ENCODE results near the gene B3GLCT. TPM values are rescaled to one million over a fixed set of nuclear protein-coding genes. Genes with fewer than 3 reads are reported as not detected.

The B3GLCT gene
- polyA plus RNA-seq, 1 of the 3 experiments (the other 2 are of a cell fraction), result 2.4 TPM

DNA sequence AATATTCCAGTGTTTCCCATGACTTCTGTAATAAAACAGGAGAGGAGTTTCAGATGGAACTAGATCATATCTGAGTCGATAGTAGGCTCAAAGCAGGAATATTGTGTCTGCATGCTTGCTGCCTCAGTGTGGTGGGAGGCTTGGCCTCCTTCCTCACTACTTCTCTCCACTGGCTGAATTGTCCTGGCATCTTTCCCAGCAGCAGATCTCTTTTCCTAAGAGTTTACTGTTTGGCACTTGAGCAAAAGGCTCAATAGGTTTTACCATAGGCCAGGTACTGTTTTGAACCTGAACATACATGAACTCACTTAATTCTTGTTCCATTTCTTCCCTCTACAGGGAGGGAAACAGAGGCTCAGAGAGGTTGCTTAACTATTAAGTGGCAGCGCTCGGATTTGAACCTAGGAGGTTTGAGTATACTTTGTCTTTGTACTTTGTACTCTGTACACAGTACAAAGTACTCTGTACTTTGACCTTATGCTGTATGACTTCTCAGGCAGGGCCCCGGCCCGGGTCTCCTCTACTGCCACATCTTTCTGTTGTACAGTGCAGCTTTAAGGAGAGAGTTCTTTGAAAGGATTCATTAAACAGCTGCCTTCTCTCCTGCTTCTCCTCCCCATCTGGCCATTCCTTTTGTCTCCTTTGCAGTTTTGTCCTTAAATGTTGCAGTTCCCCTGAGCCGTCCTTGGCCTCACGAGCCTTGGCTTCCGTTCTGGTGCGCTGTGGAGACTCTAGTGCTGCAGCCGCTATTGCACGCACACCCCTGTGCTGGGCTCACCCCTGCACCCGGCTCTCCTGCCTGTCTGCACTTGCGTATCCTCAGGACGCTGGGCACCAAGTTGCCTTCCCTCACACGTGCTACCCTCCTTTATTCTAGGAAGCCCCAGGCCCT lies 8.1 kb downstream of the B3GLCT start:
- H3K27ac ChIP-seq (ENCODE audit: low read depth in 2 of 2, low read length in 1 of 2), result peak overlapping the region in 1 of 2 experiments; percentile 4; a peak in 1 of 4 replicates
- no peaks in the 10 kb centered on the region for H4K20me1 ChIP-seq (ENCODE audit: insufficient read depth)
- no peaks in the 10 kb centered on the region for H3K9me2 ChIP-seq
- WGBS (ENCODE audit: low lambda C conversion rate), result 88% methylated on average over 15 of the region's 15 CpGs
- H3K4me3 ChIP-seq (ENCODE audit: low read depth in 2 of 2, low read length in 1 of 2), result no peak overlapping the region
- peaks cover 13% of the 10 kb centered on the region; the same call in 1 of the 2 replicates for H3K79me2 ChIP-seq (ENCODE audit: insufficient read depth)
- POLR2A ChIA-PET, result no interaction called here
- no peaks in the 10 kb centered on the region for H3K36me3 ChIP-seq (replicated peaks in 1 of 2; ENCODE audit: control insufficient read depth in 1 of 2, insufficient read depth in 2 of 2, low read length in 1 of 2)
- CTCF ChIA-PET, result interaction anchor here (2.3 to 2.6 kb wide), 2 partner anchors 8 to 217 kb away, joined by 8 to 22 read pairs; partner anchors contain the start of gene B3GLCT
- no peak for DNase-seq
- H3K4me2 ChIP-seq, result no peak overlapping the region
- peaks cover 24 to 32% of the 10 kb centered on the region in 2 experiments; a peak in 3 of 4 replicates for H3K4me1 ChIP-seq (ENCODE audit: control insufficient read depth in 1 of 2, insufficient read depth in 2 of 2, low read depth in 1 of 2, low read length in 1 of 2)
- H3K9ac ChIP-seq, result no peak overlapping the region
- no peaks in the 10 kb centered on the region for H3K27me3 ChIP-seq (ENCODE audit: insufficient read depth)
- peaks cover 3% of the 10 kb centered on the region for H3F3A ChIP-seq (replicated peaks; ENCODE audit: insufficient read depth)
- no peak for TF ChIP-seq RXRA (IDR thresholded peaks at IDR 0.05; ENCODE audit: borderline replicate concordance, low read depth)
- peak; percentile 35; the same call in 1 of the 2 replicates for TF ChIP-seq NFIC (IDR thresholded peaks at IDR 0.05; ENCODE audit: borderline replicate concordance)
- no peaks in the 10 kb centered on the region for H3K9me3 ChIP-seq
- H2AFZ ChIP-seq (ENCODE audit: low read depth), result no peak overlapping the region

DNA sequence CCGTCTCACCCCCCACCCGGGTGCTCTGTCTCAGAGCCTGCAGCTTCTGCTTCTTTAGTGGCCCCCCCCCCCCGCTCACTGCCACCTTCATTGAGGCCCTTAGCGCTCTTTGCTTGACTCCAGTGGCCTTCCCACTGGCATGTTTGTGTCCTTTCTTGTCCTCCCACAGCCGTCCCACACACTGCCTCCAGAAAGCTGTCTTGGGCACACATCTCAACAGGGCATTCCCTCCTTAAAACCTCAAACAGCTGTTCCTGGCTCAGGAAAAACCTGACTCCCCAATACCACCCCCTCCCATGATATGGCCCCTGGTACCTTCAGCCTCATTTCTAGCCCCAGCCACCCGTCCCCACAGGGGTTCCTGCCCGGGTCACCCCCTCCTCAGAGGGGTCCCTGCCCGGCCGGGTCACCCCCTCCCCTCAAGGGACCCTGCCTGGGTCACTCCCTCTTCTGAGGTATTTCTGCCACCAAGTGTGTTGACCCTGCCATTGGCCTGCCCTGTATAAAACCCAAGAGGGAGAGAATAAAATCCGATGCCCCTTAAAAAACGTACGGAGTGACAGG lies 8.9 kb downstream of the B3GLCT start:
- peaks cover 3% of the 10 kb centered on the region for H3F3A ChIP-seq (replicated peaks; ENCODE audit: insufficient read depth)
- H3K36me3 ChIP-seq (replicated peaks in 1 of 2; ENCODE audit: control insufficient read depth in 1 of 2, insufficient read depth in 2 of 2, low read length in 1 of 2), result no peaks in the 10 kb centered on the region
- H3K4me3 ChIP-seq (ENCODE audit: low read depth in 2 of 2, low read length in 1 of 2), result no peak overlapping the region
- ChIA-PET CTCF (interaction anchor here (0.8 to 2.6 kb wide), 4 partner anchors 8 to 216 kb away, joined by 3 to 22 read pairs (median 10); partner anchors contain the start of gene B3GLCT), POLR2A (interaction anchor here (1.1 to 1.3 kb wide), 2 partner anchors 7 to 9 kb away, joined by 3 to 5 read pairs; partner anchors contain the start of gene B3GLCT)
- H3K4me2 ChIP-seq, result 0 out of 2 replicates have a peak overlapping the region, but pooled peaks have one; percentile 63
- H3K9ac ChIP-seq, result no peak overlapping the region
- no peaks in the 10 kb centered on the region for H3K27me3 ChIP-seq (ENCODE audit: insufficient read depth)
- WGBS (ENCODE audit: low lambda C conversion rate), result 75% methylated on average over 12 of the region's 12 CpGs
- no peak for DNase-seq
- H3K9me3 ChIP-seq, result no peaks in the 10 kb centered on the region
- H4K20me1 ChIP-seq (ENCODE audit: insufficient read depth), result no peaks in the 10 kb centered on the region
- peaks cover 24 to 32% of the 10 kb centered on the region in 2 experiments; a peak in 3 of 4 replicates for H3K4me1 ChIP-seq (ENCODE audit: control insufficient read depth in 1 of 2, insufficient read depth in 2 of 2, low read depth in 1 of 2, low read length in 1 of 2)
- H3K9me2 ChIP-seq, result no peaks in the 10 kb centered on the region
- no peak overlapping the region for H2AFZ ChIP-seq (ENCODE audit: low read depth)
- peak overlapping the region in 1 of 2 experiments; percentile 83; a peak in 3 of 4 replicates for H3K27ac ChIP-seq (ENCODE audit: low read depth in 2 of 2, low read length in 1 of 2)
- H3K79me2 ChIP-seq (ENCODE audit: insufficient read depth), result peaks cover 7% of the 10 kb centered on the region; the same call in 1 of the 2 replicates
- no peak for TF ChIP-seq SIN3A (IDR thresholded peaks at IDR 0.05; ENCODE audit: borderline replicate concordance, low read depth, low read length)
- TF ChIP-seq RCOR1 (IDR thresholded peaks at IDR 0.05; ENCODE audit: low read length), result no peak
- no peak for TF ChIP-seq RFX5 (IDR thresholded peaks at IDR 0.05; ENCODE audit: low read length)
- no peak for TF ChIP-seq CHD2 (IDR thresholded peaks at IDR 0.05; ENCODE audit: low read length, partially characterized antibody)
- TF ChIP-seq TAF1 (IDR thresholded peaks at IDR 0.05; ENCODE audit: borderline replicate concordance, low read depth, low read length), result no peak
- no peak for TF ChIP-seq FOSL2 (IDR thresholded peaks at IDR 0.05; ENCODE audit: borderline replicate concordance, low read depth)
- no peak for TF ChIP-seq YY1 (IDR thresholded peaks at IDR 0.05; ENCODE audit: low read depth)
- no peak for TF ChIP-seq RAD21 (IDR thresholded peaks at IDR 0.05; ENCODE audit: low read length)
- no peak for TF ChIP-seq TCF12 (IDR thresholded peaks at IDR 0.05)
- no peak for TF ChIP-seq FOXJ3 (CRISPR knock-in tag; IDR thresholded peaks at IDR 0.05)
- TF ChIP-seq, protein P1, sequence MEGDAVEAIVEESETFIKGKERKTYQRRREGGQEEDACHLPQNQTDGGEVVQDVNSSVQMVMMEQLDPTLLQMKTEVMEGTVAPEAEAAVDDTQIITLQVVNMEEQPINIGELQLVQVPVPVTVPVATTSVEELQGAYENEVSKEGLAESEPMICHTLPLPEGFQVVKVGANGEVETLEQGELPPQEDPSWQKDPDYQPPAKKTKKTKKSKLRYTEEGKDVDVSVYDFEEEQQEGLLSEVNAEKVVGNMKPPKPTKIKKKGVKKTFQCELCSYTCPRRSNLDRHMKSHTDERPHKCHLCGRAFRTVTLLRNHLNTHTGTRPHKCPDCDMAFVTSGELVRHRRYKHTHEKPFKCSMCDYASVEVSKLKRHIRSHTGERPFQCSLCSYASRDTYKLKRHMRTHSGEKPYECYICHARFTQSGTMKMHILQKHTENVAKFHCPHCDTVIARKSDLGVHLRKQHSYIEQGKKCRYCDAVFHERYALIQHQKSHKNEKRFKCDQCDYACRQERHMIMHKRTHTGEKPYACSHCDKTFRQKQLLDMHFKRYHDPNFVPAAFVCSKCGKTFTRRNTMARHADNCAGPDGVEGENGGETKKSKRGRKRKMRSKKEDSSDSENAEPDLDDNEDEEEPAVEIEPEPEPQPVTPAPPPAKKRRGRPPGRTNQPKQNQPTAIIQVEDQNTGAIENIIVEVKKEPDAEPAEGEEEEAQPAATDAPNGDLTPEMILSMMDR (IDR thresholded peaks at IDR 0.05), result no peak
- TF ChIP-seq JUND (IDR thresholded peaks at IDR 0.05), result no peak
- TF ChIP-seq REST (IDR thresholded peaks at IDR 0.05; ENCODE audit: low read depth, low read length), result no peak
- TF ChIP-seq ZBTB33 (IDR thresholded peaks at IDR 0.05; ENCODE audit: borderline replicate concordance, low read depth), result no peak
- TF ChIP-seq PBX3 (IDR thresholded peaks at IDR 0.05), result no peak
